Esophagus muscularis mucosa (tissue), 3 donors: ENCODE data around the gene FILIP1L.

Source experiments
- POLR2AphosphoS5 ChIP-seq, 2 donors: sonication (generic); formaldehyde crosslinking; IDR thresholded peaks; one replicate each; pipeline ENCODE4 v1.6.1; 2017; ENCODE audit warnings: antibody characterized with exemption in 2 of 2
- TF ChIP-seq, protein P1 (sequence below), 3 experiments: fragments of 200-600 bp in 2 of 3; fragments of 450-650 bp in 1 of 3; sonication (generic) in 2 of 3; IDR thresholded peaks; one replicate each; pipeline ENCODE4 v1.5.1; 2017 to 2019; ENCODE audit warnings: antibody characterized with exemption in 3 of 3, mild to moderate bottlenecking in 2 of 3, moderate library complexity in 1 of 3

DNA sequence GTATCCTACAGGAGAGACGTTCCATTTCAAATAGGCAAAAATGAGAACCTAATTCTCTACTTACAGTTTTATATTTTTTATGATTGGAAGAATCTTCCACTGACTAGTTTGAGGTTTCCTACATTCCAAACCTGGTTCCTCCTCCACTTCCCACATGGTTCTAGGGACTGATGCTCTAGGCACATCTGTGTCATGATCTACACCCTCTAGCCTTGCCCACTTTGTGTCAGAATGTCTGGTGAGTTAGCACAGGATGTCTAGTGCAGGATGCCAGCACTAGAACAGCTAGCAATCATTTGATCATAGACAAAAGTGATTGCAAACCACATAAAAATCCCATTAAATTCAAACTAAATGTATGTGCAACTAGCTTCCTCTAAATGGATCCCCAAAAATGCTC lies 26.7 kb upstream of the FILIP1L start:
- TF ChIP-seq, protein P1, sequence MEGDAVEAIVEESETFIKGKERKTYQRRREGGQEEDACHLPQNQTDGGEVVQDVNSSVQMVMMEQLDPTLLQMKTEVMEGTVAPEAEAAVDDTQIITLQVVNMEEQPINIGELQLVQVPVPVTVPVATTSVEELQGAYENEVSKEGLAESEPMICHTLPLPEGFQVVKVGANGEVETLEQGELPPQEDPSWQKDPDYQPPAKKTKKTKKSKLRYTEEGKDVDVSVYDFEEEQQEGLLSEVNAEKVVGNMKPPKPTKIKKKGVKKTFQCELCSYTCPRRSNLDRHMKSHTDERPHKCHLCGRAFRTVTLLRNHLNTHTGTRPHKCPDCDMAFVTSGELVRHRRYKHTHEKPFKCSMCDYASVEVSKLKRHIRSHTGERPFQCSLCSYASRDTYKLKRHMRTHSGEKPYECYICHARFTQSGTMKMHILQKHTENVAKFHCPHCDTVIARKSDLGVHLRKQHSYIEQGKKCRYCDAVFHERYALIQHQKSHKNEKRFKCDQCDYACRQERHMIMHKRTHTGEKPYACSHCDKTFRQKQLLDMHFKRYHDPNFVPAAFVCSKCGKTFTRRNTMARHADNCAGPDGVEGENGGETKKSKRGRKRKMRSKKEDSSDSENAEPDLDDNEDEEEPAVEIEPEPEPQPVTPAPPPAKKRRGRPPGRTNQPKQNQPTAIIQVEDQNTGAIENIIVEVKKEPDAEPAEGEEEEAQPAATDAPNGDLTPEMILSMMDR (IDR thresholded peaks at IDR 0.05) = no peak
- TF ChIP-seq POLR2AphosphoS5 (IDR thresholded peaks at IDR 0.05) = no peak
